NCI-H524 (cell line): Measurements from ENCODE around the gene FNTB.

Experiments
- DNase-seq, 2 experiments: peaks; one replicate each; lab custom pipeline; 2025; lab: John Stamatoyannopoulos, UW

Gene FNTB

GRCh38 chr14:65052832-65053231, 66.1 kb downstream of the FNTB start:
- no peak for DNase-seq

- DNase-seq = no peak
These were observed 66.8 kb downstream of the FNTB start for GRCh38 chr14:65053466-65053865.

- no peak for DNase-seq
These were observed 67.9 kb downstream of the FNTB start for GRCh38 chr14:65054471-65055085.

- DNase-seq = no peak
These were observed 71.0 kb downstream of the FNTB start for GRCh38 chr14:65057695-65058094.

GRCh38 chr14:65062096-65063075, 75.7 kb downstream of the FNTB start:
- peak in 1 of 2 experiments; percentile 58 for DNase-seq

- DNase-seq = no peak
These were observed 79.0 kb downstream of the FNTB start for GRCh38 chr14:65065719-65066118.

GRCh38 chr14:65069874-65070413, 83.2 kb downstream of the FNTB start:
- no peak for DNase-seq

- peak; percentile 46 to 83 for DNase-seq
These were observed 83.8 kb downstream of the FNTB start for GRCh38 chr14:65070471-65070976.

- DNase-seq = no peak
These were observed 84.8 kb downstream of the FNTB start for GRCh38 chr14:65071544-65071943.

GRCh38 chr14:65072256-65072655, 85.6 kb downstream of the FNTB start:
- no peak for DNase-seq

GRCh38 chr14:65072937-65073336, 86.2 kb downstream of the FNTB start:
- no peak for DNase-seq

- DNase-seq = no peak
These were observed 87.0 kb downstream of the FNTB start for GRCh38 chr14:65073605-65074201.

GRCh38 chr14:65074449-65075150, 87.9 kb downstream of the FNTB start:
- no peak for DNase-seq

- DNase-seq = no peak
These were observed 89.1 kb downstream of the FNTB start for GRCh38 chr14:65075628-65076325.

GRCh38 chr14:65077318-65077717, 90.6 kb downstream of the FNTB start:
- no peak for DNase-seq

GRCh38 chr14:65079201-65079600, 92.5 kb downstream of the FNTB start:
- no peak for DNase-seq

GRCh38 chr14:65079768-65080167, 93.1 kb downstream of the FNTB start:
- DNase-seq = no peak

GRCh38 chr14:65080960-65081747, 94.5 kb downstream of the FNTB start:
- no peak for DNase-seq

- DNase-seq = peak in 1 of 2 experiments; percentile 33
These were observed 96.2 kb downstream of the FNTB start for GRCh38 chr14:65082930-65083329.
